ENCODE data around the gene EBI3. TPM values are rescaled to one million over a fixed set of nuclear protein-coding genes. Genes with fewer than 3 reads are reported as not detected.
A peak's percentile ranks its signal among the peaks of the same experiment; 100 is the strongest.
"Not testable (repeated sequence)": the region's sequence is repeated elsewhere in the genome, so short reads cannot be mapped to it uniquely, and the experiment has no call there.

The EBI3 gene
- polyA plus RNA-seq, result 24.2 TPM

GRCh38 chr19:4229179-4229931 is at the start of gene EBI3:
Gene EBI3 (plus strand): TSS chr19:4229523. CDS start chr19:4229551, 28 bp downstream.
- Mint-ChIP-seq H3K4me1 (peaks cover 0 to 17% (median 12%) of the 10 kb centered on the region in 3 donors), H3K36me3 (no peaks in the 10 kb centered on the region), H3K27me3 (peaks cover 6% of the 10 kb centered on the region), H3K4me3 (peak within 1 kb of the TSS in 2 of 4 donors; percentile 17 to 78), H3K27ac (peak within 1 kb of the TSS in 1 of 3 donors; percentile 75), H3K9me3 (no peaks in the 10 kb centered on the region)

- Mint-ChIP-seq H3K4me1 (peaks cover 12 to 28% (median 19%) of the 10 kb centered on the region in 3 donors), H3K9me3 (no peaks in the 10 kb centered on the region), H3K27me3 (no peaks in the 10 kb centered on the region), H3K4me3 (peak overlapping the region; percentile 96 to 99 (median 96)), H3K27ac (peak overlapping the region in 2 of 3 donors; percentile 85 to 96), H3K36me3 (peaks cover 2% of the 10 kb centered on the region)
Observed at GRCh38 chr19:4181053-4181508, 48.2 kb upstream of the EBI3 start.

GRCh38 chr19:4182084-4182810 is 47.1 kb upstream of the EBI3 start, which contains the start of the genes ANKRD24 and SIRT6:
Gene ANKRD24 (plus strand): TSS chr19:4182689. CDS start chr19:4186426, 3,737 bp downstream.
Gene SIRT6 (minus strand): TSS chr19:4182563. CDS start chr19:4182539, 24 bp downstream.
- H3K4me3 Mint-ChIP-seq, result peak within 1 kb of the TSS; percentile 96 to 99 (median 96)
- peaks cover 12 to 28% (median 22%) of the 10 kb centered on the region in 3 donors for H3K4me1 Mint-ChIP-seq
- peaks cover 2% of the 10 kb centered on the region for H3K36me3 Mint-ChIP-seq
- peaks cover 4% of the 10 kb centered on the region for H3K27me3 Mint-ChIP-seq
- H3K9me3 Mint-ChIP-seq, result no peaks in the 10 kb centered on the region
- H3K27ac Mint-ChIP-seq, result peak within 1 kb of the TSS; percentile 96 to 99 (median 97)

GRCh38 chr19:4183967-4184717 is 45.2 kb upstream of the EBI3 start:
- peak overlapping the region; percentile 29 to 97 (median 65) for H3K4me3 Mint-ChIP-seq
- peaks cover 4% of the 10 kb centered on the region for H3K27me3 Mint-ChIP-seq
- H3K36me3 Mint-ChIP-seq, result peaks cover 2% of the 10 kb centered on the region
- H3K9me3 Mint-ChIP-seq, result no peaks in the 10 kb centered on the region
- peak overlapping the region in 1 of 3 donors; percentile 96 for H3K27ac Mint-ChIP-seq
- peaks cover 12 to 28% (median 22%) of the 10 kb centered on the region in 3 donors for H3K4me1 Mint-ChIP-seq

GRCh38 chr19:4184718-4185352 is 44.5 kb upstream of the EBI3 start:
- H3K9me3 Mint-ChIP-seq, result peaks cover 0 to 1% (median 0%) of the 10 kb centered on the region in 3 donors
- H3K27me3 Mint-ChIP-seq, result peaks cover 7% of the 10 kb centered on the region
- H3K36me3 Mint-ChIP-seq, result peaks cover 2% of the 10 kb centered on the region
- peaks cover 12 to 23% (median 20%) of the 10 kb centered on the region in 3 donors for H3K4me1 Mint-ChIP-seq
- H3K4me3 Mint-ChIP-seq, result peak overlapping the region in 1 of 4 donors; percentile 18
- no peak overlapping the region for H3K27ac Mint-ChIP-seq

- Mint-ChIP-seq H3K4me1 (peaks cover 12 to 19% (median 17%) of the 10 kb centered on the region in 3 donors), H3K4me3 (peak overlapping the region in 1 of 4 donors; percentile 2), H3K9me3 (peaks cover 0 to 1% (median 0%) of the 10 kb centered on the region in 3 donors), H3K27me3 (peaks cover 7% of the 10 kb centered on the region), H3K27ac (peak overlapping the region; percentile 0 to 13 (median 2)), H3K36me3 (peaks cover 2% of the 10 kb centered on the region)
Observed at GRCh38 chr19:4185413-4186086, 43.8 kb upstream of the EBI3 start.

DNA sequence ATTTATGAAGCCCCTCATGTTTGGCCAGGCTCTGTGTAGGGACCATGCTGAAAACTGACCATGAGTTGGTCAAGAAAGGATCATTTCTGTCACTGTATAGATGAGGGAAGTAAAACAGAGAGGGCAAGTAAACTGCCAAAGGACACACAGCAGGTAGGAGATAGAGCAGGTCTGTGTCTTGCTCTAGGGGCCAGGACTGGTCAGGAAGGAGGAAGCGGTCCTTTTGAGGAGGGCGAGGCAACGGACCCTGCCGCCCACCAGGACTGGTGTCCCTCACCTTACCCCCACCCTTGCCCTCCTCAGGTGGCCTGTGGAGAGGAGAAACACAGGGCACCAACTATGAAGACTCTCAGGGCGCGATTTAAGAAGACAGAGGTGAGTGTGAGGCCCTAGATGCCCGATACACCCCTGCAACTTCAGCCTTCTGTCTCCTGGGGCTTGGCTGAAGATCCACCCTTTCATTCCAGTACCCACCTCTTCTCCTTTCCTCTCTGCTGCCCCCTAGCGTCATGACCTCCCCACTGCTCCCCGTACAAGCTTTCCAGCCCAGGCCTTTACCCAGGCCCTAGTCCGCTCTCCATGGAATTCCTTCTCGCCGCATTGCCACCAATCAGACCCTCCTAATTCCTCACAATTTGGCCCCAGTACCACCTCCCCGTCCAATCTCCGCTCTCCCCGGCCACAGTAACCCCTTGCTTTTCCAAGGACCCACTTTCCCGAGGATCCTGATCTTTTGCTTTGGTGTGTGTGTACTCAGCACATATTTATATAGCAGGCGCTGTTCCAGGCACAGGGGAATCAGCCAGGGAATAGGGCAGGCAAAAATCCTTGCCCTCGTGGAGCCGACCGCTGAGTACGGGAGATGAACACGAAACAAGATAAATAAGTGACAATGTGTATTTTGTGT is 43.0 kb upstream of the EBI3 start:
- Mint-ChIP-seq H3K4me3 (peak overlapping the region in 1 of 4 donors; percentile 2), H3K27me3 (peaks cover 10% of the 10 kb centered on the region), H3K4me1 (peaks cover 8 to 12% (median 9%) of the 10 kb centered on the region in 3 donors), H3K9me3 (peaks cover 0 to 1% (median 0%) of the 10 kb centered on the region in 3 donors), H3K27ac (peak overlapping the region in 2 of 3 donors; percentile 0 to 13), H3K36me3 (peaks cover 2% of the 10 kb centered on the region)

DNA sequence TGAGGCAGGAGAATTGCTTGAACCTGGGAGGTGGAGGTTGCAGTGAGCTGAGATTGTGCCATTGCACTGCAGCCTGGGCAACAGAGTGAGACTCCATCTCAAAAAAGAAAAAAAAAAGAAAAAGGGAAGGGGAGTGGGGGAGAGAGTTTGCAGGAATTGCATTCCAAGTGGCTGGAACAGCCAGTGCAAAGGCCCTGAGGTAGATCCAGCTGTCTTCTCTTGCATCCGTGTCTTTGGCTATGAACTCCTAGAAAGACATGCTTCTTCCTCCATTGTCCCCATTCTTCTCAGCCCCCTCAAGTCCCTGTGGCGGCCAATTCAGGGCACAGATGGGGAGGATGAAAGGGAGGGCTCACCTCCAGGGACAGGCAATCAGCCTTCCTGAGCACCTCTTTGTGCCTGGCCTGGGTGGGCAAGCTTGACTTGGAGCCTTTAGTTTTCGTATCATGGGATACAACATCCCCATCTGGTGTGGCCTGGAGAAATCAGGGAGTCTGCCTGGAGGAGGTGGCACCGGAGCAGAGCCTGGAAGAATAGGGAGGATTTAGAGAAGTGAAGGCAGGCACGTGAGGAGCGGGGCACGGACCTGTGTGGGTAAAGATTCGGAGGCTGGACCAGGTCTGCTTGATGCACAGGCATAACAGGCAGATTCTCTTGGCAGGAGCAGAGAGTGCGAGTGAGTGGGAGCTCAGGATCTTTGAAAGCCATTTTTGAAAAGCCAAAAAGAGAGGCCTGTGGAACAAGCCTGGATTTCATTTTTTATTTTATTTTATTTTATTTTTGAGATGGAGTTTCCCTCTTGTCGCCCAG is 41.8 kb upstream of the EBI3 start:
- Mint-ChIP-seq H3K27me3 (peaks cover 10% of the 10 kb centered on the region), H3K36me3 (no peaks in the 10 kb centered on the region), H3K4me1 (peaks cover 3 to 6% (median 5%) of the 10 kb centered on the region in 3 donors), H3K4me3 (no peak overlapping the region), H3K9me3 (peaks cover 0 to 1% (median 0%) of the 10 kb centered on the region in 3 donors), H3K27ac (no peak overlapping the region)

- Mint-ChIP-seq H3K9me3 (peaks cover 0 to 1% (median 0%) of the 10 kb centered on the region in 3 donors), H3K36me3 (peaks cover 1% of the 10 kb centered on the region), H3K27ac (no peak overlapping the region), H3K27me3 (peaks cover 20% of the 10 kb centered on the region), H3K4me1 (peaks cover 0 to 5% (median 3%) of the 10 kb centered on the region in 3 donors), H3K4me3 (no peak overlapping the region)
Observed at GRCh38 chr19:4189641-4190040, 39.7 kb upstream of the EBI3 start.

DNA sequence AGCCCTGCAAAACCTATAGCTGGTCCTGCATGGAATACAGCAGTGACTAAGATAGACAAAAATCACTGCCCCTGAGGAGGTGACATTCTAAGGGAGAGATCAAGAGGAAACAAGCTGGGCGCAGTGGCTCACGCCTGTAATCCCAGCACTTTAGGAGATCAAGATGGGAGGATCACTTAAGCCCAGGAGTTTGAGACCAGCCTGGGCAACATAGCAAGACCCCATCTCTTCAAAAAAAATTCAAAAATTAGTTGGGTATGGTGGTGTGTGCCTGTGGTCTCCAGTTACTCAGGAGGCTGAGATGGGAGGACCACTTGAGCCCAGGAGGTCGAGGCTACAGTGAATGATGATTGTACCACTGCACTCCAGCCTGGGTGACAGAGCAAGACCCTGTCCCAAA is 36.8 kb upstream of the EBI3 start:
- H3K9me3 Mint-ChIP-seq, H3K36me3 Mint-ChIP-seq, H3K27ac Mint-ChIP-seq, H3K4me3 Mint-ChIP-seq, H3K4me1 Mint-ChIP-seq: not testable (repeated sequence)
- H3K27me3 Mint-ChIP-seq, result peaks cover 44% of the 10 kb centered on the region

- peaks cover 1% of the 10 kb centered on the region for H3K36me3 Mint-ChIP-seq
- H3K27me3 Mint-ChIP-seq, result peaks cover 54% of the 10 kb centered on the region
- H3K4me1 Mint-ChIP-seq, result peaks cover 0 to 15% (median 7%) of the 10 kb centered on the region in 3 donors
- H3K9me3 Mint-ChIP-seq, result peaks cover 0 to 3% (median 1%) of the 10 kb centered on the region in 3 donors
- H3K27ac Mint-ChIP-seq, result peak overlapping the region in 1 of 3 donors; percentile 67
- no peak overlapping the region for H3K4me3 Mint-ChIP-seq
Observed at GRCh38 chr19:4194353-4194752, 35.0 kb upstream of the EBI3 start.

DNA sequence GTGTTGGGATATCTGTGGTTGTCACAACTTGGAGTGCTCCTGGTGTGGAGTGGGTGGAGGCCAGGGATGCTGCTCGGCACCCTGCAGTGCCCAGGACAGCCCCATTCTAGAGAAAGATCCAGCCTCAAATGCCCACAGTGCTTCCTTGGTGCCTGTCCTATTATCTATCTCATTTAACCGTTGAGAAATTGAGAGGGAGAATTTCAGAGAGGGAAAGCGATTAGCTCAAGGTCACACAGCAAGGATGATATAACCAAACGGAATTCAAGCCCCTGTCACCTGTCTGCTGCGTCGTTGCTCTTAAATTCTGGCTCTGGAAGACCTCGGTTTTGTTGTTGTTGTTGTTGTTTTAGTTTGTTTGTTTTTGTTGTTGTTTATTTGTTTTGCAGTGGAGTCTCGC is 33.3 kb upstream of the EBI3 start:
- Mint-ChIP-seq H3K27me3 (peaks cover 54% of the 10 kb centered on the region), H3K27ac (no peak overlapping the region), H3K36me3 (peaks cover 1% of the 10 kb centered on the region), H3K4me1 (peaks cover 0 to 15% (median 7%) of the 10 kb centered on the region in 3 donors), H3K9me3 (peaks cover 0 to 3% (median 3%) of the 10 kb centered on the region in 3 donors), H3K4me3 (peak overlapping the region in 1 of 4 donors; percentile 43)
